VCaP (cell line): Measurements from ENCODE around the gene DPYSL5.

Experiments used
- H3K27ac ChIP-seq: fragments of 450-650 bp; 2 replicates; pipeline ENCODE4 v1.5.1; 2017
- TF ChIP-seq, protein P1 (sequence below): fragments of 450-650 bp; conservative IDR thresholded peaks from 2 replicates; pipeline ENCODE4 v1.5.1; 2017; ENCODE audit warnings: mild to moderate bottlenecking, moderate library complexity

DPYSL5 gene

DNA sequence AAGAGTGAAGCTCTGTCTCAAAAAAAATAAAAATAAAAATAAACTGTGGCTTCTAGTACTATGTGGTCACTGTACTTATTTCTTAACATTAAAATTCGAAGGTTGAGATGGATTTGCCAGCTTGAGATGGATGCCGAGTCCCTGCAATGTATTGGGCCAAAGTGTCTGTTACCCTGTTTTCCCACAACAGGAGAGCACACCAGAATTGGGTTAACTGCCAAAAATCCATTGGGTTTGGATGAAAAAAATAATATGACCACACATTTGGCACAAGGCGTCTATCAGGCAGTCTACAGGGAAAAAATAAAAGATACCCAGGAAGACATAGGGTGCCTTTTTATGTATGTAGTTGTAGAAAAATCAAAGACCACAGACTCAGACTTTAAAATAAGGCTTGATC, 103.3 kb downstream of the DPYSL5 start:
- no peak overlapping the region for H3K27ac ChIP-seq
- TF ChIP-seq, protein P1, sequence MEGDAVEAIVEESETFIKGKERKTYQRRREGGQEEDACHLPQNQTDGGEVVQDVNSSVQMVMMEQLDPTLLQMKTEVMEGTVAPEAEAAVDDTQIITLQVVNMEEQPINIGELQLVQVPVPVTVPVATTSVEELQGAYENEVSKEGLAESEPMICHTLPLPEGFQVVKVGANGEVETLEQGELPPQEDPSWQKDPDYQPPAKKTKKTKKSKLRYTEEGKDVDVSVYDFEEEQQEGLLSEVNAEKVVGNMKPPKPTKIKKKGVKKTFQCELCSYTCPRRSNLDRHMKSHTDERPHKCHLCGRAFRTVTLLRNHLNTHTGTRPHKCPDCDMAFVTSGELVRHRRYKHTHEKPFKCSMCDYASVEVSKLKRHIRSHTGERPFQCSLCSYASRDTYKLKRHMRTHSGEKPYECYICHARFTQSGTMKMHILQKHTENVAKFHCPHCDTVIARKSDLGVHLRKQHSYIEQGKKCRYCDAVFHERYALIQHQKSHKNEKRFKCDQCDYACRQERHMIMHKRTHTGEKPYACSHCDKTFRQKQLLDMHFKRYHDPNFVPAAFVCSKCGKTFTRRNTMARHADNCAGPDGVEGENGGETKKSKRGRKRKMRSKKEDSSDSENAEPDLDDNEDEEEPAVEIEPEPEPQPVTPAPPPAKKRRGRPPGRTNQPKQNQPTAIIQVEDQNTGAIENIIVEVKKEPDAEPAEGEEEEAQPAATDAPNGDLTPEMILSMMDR = no peak

DNA sequence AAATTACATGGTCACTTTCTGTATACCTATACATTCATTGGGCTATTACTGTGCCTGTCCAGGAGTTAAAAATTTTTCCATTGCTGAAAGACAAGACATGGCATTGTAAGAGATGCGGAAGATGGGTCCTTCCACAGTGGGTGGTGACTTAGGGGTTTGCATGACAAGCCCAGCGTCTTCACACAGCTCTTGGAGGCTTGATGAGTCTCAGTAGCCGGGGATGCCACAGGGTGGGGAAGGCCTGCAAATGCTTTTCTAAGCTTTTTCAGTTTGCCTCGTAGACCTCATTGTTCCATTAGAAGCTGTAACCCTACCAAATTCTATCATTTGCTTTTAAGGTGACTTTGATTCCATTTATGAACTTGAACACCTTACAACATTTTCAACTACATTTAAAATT, 104.4 kb downstream of the DPYSL5 start:
- TF ChIP-seq, protein P1 = no peak
- H3K27ac ChIP-seq = no peak overlapping the region

DNA sequence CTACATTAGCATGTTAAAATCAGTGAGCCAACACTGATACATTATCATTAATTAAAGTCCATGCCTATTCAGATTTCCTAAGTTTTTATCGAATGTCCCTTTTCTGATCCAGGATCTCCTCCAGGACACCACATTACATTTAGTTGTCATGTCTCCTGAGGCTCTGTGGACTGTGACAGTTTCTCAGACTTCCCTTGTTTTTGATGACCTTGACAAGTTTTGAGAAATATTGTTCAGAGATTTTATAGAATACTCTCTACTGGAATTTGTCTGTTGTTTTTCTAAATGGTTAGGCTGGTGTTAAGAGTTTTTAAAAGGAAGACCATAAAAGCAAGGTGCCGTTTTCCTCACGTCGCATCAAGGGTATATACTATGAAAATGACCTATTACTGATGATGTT, 106.2 kb downstream of the DPYSL5 start:
- H3K27ac ChIP-seq = no peak overlapping the region
- TF ChIP-seq, protein P1 = no peak

DNA sequence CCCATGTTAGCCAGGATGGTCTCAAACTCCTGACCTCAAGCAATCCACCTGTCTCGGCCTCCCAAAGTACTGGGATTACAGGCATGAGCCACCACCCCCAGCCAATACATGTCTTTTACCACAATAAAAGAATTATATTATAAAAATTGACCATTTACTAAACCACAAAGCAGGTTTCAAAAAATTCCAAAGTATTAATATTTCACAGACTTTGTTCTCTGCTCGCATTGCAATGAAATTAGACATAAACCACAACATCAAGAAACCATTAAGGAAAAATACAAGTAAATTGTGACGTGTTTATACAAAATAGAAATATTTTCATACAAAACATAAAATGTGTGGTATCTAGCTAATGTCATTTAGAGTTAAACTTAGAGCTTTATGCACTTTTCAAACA, 109.1 kb downstream of the DPYSL5 start:
- TF ChIP-seq, protein P1 = no peak
- H3K27ac ChIP-seq = no peak overlapping the region

DNA sequence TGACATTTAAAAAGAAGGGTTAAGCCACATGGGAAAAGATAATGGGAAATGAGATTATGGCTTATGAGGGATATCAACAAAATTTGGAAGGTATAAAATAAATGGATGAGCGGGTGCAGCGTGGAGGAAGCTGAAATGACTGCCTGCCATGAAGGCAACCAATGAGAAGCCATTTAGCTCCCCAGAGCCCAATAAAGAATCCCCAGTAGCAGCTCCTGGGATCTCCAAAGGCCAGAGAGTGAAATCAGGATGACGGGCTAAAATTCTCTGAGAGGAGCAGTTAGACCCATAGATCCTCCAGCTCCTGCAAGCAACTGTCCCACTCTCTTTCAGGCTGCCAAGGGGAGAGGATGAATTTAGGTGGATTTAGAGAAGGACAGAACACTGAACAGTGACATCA, 109.6 kb downstream of the DPYSL5 start:
- TF ChIP-seq, protein P1 = no peak
- H3K27ac ChIP-seq = no peak overlapping the region

DNA sequence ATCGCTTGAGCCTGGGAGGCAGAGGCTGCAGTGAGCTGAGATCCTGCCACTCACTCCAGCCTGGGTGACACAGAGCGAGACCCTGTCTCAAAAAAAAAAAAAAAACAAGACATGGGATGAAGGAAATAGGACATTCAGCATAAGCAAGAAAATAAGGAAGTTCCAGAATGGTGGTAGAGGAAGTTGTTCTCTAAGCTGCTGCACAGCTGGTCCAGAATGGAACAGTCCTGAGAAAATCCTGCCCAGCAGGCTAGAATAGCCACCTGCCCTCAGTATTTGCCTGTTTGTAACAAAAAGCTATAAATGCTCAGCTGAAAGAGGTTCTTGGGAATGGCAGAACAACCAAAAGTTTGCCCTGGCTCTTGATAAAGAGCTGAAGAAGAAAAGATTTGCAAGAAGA, 111.4 kb downstream of the DPYSL5 start:
- TF ChIP-seq, protein P1 = no peak
- no peak overlapping the region for H3K27ac ChIP-seq

DNA sequence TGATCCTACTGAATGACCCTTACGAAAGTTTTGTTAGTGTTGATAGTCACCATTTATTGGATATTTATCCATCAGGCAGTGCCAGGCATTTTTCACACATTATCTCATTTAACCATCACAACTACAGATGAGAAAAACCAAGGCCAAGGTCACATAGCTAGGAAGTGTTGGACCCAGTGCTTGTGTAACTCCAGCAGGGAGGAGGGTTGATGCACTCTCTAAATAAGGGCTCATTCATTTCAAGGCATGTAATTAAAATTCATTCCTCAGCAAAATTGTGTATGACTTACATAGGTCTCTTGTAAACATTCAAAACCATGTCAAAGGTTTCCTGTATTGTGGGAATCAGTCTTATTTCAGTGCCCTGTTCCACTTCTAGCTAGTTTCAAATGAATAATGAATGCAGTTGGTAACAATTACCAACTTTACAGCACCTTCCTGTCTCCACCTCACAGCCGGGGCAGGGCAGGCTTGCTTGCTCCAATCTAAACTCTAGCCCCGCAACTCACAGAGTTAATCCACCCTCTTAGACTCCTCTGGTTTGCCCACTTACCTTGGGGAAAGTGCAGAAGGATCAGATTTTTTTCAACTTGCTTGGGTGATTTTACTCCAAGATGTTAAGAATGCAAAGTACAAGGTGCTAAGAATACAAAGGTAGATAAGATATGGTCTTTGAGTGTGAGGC, 116.7 kb downstream of the DPYSL5 start:
- no peak overlapping the region for H3K27ac ChIP-seq
- TF ChIP-seq, protein P1 = no peak
